HepG2 (cell line): ENCODE data around the gene SLC4A11. TPM values are rescaled to one million over a fixed set of nuclear protein-coding genes. Genes with fewer than 3 reads are reported as not detected.

Experiments
- ATRX ChIP-seq: sonication (generic); formaldehyde crosslinking; IDR thresholded peaks from 2 replicates; pipeline ENCODE4 v1.4.0; 2020; ENCODE audit warnings: missing genetic modification reagents, borderline replicate concordance
- BRCA1 ChIP-seq: sonication (generic); formaldehyde crosslinking; IDR thresholded peaks from 2 replicates; pipeline ENCODE4 v1.4.0; 2020; ENCODE audit warnings: missing genetic modification reagents
- CBX1 ChIP-seq: IDR thresholded peaks from one replicate; pipeline ENCODE4 v1.6.1; 2016; ENCODE audit warnings: antibody characterized with exemption, low read depth
- ELF1 ChIP-seq: sonication (generic); formaldehyde crosslinking; IDR thresholded peaks from 2 replicates; pipeline ENCODE4 v1.4.0; 2020; ENCODE audit warnings: missing genetic modification reagents
- ERF ChIP-seq: IDR thresholded peaks from 2 replicates; pipeline ENCODE4 v1.6.1; 2018; ENCODE audit warnings: missing biosample characterization, missing genetic modification reagents
- HDAC2 ChIP-seq: sonication (generic); formaldehyde crosslinking; IDR thresholded peaks from 2 replicates; pipeline ENCODE4 v1.4.0; 2020; ENCODE audit warnings: missing genetic modification reagents
- MAFK ChIP-seq, 2 experiments: IDR thresholded peaks in 1 of 2; conservative IDR thresholded peaks in 1 of 2; 2 replicates each; pipeline ENCODE4 v1.6.1; 2011; ENCODE audit warnings: improper control_type of control experiment in 2 of 2, low read length in 2 of 2
- MXD4 ChIP-seq: IDR thresholded peaks from 2 replicates; pipeline ENCODE4 v1.6.1; 2016; ENCODE audit warnings: mild to moderate bottlenecking, missing biosample characterization, missing genetic modification reagents
- NR1H2 ChIP-seq: sonication (generic); formaldehyde crosslinking; IDR thresholded peaks from 2 replicates; pipeline ENCODE4 v1.8.1; 2022; ENCODE audit warnings: low read depth, missing genetic modification reagents, borderline replicate concordance
- TP53 ChIP-seq: sonication (generic); formaldehyde crosslinking; conservative IDR thresholded peaks from 2 replicates; pipeline ENCODE4 v1.4.0; 2020; ENCODE audit warnings: missing genetic modification reagents
- YEATS2 ChIP-seq: sonication (generic); formaldehyde crosslinking; IDR thresholded peaks from 2 replicates; pipeline ENCODE4 v1.4.0; 2020; ENCODE audit warnings: missing genetic modification reagents, borderline replicate concordance
- ZNF124 ChIP-seq: sonication (generic); formaldehyde crosslinking; IDR thresholded peaks from 2 replicates; pipeline ENCODE4 v1.4.0; 2020; ENCODE audit warnings: missing genetic modification reagents
- ZNF350 ChIP-seq: sonication (generic); formaldehyde crosslinking; IDR thresholded peaks from 2 replicates; pipeline ENCODE4 v1.4.0; 2020; ENCODE audit warnings: mild to moderate bottlenecking, low read depth, missing genetic modification reagents, borderline replicate concordance
- ZNF460 ChIP-seq: sonication (generic); formaldehyde crosslinking; IDR thresholded peaks from 2 replicates; pipeline ENCODE4 v1.5.1; 2020; ENCODE audit warnings: missing genetic modification reagents, mild to moderate bottlenecking, borderline replicate concordance
- ZNF530 ChIP-seq: sonication (generic); formaldehyde crosslinking; IDR thresholded peaks from 2 replicates; pipeline ENCODE4 v1.5.0; 2020; ENCODE audit warnings: low read depth, mild to moderate bottlenecking, missing genetic modification reagents
- ZNF724P ChIP-seq: sonication (generic); formaldehyde crosslinking; IDR thresholded peaks from 2 replicates; pipeline ENCODE4 v1.8.0; 2022; ENCODE audit warnings: missing genetic modification reagents, borderline replicate concordance
- ZNF841 ChIP-seq: sonication (generic); formaldehyde crosslinking; IDR thresholded peaks from 2 replicates; pipeline ENCODE4 v1.8.1; 2023; ENCODE audit warnings: missing genetic modification reagents, borderline replicate concordance
- polyA plus RNA-seq, 8 experiments: library from polyadenylated mRNA; depleted of rRNA in 3 of 8; stranded (reverse) in 7 of 8; unstranded in 1 of 8; fragments of >200 nt; fragmentation: Illumina TruSeq in 4 of 8; extraction: Trizol in 4 of 8; gene quantifications; 2 replicates each; pipeline versions ENCODE4 v1.2.1 to v1.2.3, GENCODE V29; 2011 to 2016; ENCODE audit warnings: low read depth in 4 of 8, missing spikeins in 1 of 8, mixed read lengths in 1 of 8; ENCODE audit not compliant: insufficient read depth in 1 of 8
- total RNA-seq, 5 experiments: library from RNA; depleted of rRNA; stranded (reverse); fragments of >200 nt; fragmentation: Illumina TruSeq; extraction: Trizol; gene quantifications; 2 replicates each; pipeline ENCODE4 v1.2.3, GENCODE V29; 2016; ENCODE audit warnings: low read depth in 1 of 5
- TF ChIP-seq, protein P1 (sequence below): sonication (generic); formaldehyde crosslinking; IDR thresholded peaks from 2 replicates; pipeline ENCODE4 v1.4.0; 2020; ENCODE audit warnings: missing genetic modification reagents
- TF ChIP-seq, protein P2 (sequence below): sonication (generic); formaldehyde crosslinking; IDR thresholded peaks from 2 replicates; pipeline ENCODE4 v1.4.0; 2020; ENCODE audit warnings: missing genetic modification reagents
- TF ChIP-seq, protein P3 (sequence below): sonication (generic); formaldehyde crosslinking; IDR thresholded peaks from 2 replicates; pipeline ENCODE4 v1.8.0; 2022; ENCODE audit warnings: missing genetic modification reagents, mild to moderate bottlenecking, inconsistent platforms, borderline replicate concordance
- TF ChIP-seq, protein P4 (sequence below): sonication (generic); formaldehyde crosslinking; IDR thresholded peaks from 2 replicates; pipeline ENCODE4 v1.4.0; 2020; ENCODE audit warnings: missing genetic modification reagents
- TF ChIP-seq, protein P5 (sequence below): sonication (generic); formaldehyde crosslinking; IDR thresholded peaks from 2 replicates; pipeline ENCODE4 v1.8.1; 2023; ENCODE audit warnings: missing genetic modification reagents, inconsistent platforms, borderline replicate concordance

The SLC4A11 gene
- total and polyA plus RNA-seq, 2 of the 13 experiments (the other 11 are each of a cell fraction or from before 2014, with no cell fraction given), result 3.9 to 27.0 TPM

DNA sequence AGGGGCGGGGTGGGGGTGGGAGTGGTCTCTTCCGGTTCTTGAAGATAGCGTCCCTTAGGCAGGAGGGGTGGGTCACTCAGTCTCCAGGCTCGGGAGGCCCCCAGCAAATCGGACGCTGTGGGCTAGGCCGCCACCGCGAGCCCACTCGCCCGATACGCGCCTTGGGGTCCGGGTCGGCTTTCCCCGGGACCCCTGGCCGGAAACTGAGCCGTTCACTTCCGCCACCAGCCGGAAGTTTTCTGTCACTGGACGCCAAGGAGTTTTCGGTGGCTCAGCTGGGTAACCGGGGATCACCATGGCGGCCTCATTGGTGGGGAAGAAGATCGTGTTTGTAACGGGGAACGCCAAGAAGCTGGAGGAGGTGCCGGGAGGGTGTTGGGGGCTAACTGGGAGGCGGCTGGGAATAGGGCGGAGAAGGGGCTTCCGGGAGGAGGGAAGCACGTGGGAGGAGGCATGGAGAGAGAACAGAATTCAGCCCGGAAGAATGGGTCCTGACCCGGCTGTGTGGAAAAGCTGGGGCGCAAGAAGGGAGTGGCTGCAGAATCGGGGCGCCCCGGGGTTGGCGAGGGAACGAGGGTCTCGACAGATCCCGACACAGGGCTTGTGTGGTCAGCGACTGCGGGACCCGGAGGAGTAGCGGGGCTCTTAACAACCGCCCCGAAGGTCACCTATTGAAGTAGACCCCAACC, 29.6 kb downstream of the SLC4A11 start, which contains the start of gene ITPA (continued):
- TF ChIP-seq MAFK (conservative IDR thresholded peaks at IDR 0.05 in 1 of 2, IDR thresholded peaks at IDR 0.05 in 1 of 2; ENCODE audit: low read length in 2 of 2), result no peak
- TF ChIP-seq, protein P1, sequence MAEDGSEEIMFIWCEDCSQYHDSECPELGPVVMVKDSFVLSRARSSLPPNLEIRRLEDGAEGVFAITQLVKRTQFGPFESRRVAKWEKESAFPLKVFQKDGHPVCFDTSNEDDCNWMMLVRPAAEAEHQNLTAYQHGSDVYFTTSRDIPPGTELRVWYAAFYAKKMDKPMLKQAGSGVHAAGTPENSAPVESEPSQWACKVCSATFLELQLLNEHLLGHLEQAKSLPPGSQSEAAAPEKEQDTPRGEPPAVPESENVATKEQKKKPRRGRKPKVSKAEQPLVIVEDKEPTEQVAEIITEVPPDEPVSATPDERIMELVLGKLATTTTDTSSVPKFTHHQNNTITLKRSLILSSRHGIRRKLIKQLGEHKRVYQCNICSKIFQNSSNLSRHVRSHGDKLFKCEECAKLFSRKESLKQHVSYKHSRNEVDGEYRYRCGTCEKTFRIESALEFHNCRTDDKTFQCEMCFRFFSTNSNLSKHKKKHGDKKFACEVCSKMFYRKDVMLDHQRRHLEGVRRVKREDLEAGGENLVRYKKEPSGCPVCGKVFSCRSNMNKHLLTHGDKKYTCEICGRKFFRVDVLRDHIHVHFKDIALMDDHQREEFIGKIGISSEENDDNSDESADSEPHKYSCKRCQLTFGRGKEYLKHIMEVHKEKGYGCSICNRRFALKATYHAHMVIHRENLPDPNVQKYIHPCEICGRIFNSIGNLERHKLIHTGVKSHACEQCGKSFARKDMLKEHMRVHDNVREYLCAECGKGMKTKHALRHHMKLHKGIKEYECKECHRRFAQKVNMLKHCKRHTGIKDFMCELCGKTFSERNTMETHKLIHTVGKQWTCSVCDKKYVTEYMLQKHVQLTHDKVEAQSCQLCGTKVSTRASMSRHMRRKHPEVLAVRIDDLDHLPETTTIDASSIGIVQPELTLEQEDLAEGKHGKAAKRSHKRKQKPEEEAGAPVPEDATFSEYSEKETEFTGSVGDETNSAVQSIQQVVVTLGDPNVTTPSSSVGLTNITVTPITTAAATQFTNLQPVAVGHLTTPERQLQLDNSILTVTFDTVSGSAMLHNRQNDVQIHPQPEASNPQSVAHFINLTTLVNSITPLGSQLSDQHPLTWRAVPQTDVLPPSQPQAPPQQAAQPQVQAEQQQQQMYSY (CRISPR knock-in tag), result peak; percentile 81
- peak; percentile 70 for TF ChIP-seq HDAC2 (CRISPR knock-in tag)
- TF ChIP-seq CBX1, result peak; percentile 88
- no peak for TF ChIP-seq ZNF460 (CRISPR knock-in tag)
- peak; percentile 91 for TF ChIP-seq ELF1 (CRISPR knock-in tag)
- TF ChIP-seq ZNF530 (CRISPR knock-in tag), result peak; percentile 74
- no peak for TF ChIP-seq ZNF841 (CRISPR knock-in tag)
- TF ChIP-seq ERF, result peak; percentile 83
- TF ChIP-seq ZNF124 (CRISPR knock-in tag), result no peak; the same call in 1 of the 2 replicates
- TF ChIP-seq ZNF350 (CRISPR knock-in tag), result peak; percentile 93; the same call in 1 of the 2 replicates
- no peak for TF ChIP-seq BRCA1 (CRISPR knock-in tag)
- TF ChIP-seq NR1H2, result peak; percentile 26; the same call in 1 of the 2 replicates
- TF ChIP-seq, protein P2, sequence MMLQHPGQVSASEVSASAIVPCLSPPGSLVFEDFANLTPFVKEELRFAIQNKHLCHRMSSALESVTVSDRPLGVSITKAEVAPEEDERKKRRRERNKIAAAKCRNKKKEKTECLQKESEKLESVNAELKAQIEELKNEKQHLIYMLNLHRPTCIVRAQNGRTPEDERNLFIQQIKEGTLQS (CRISPR knock-in tag), result peak; percentile 36; the same call in 1 of the 2 replicates
- TF ChIP-seq YEATS2, result peak; percentile 90
- TF ChIP-seq ATRX (CRISPR knock-in tag), result no peak
- no peak; the same call in 1 of the 2 replicates for TF ChIP-seq ZNF724P (CRISPR knock-in tag)
- TF ChIP-seq, protein P3, sequence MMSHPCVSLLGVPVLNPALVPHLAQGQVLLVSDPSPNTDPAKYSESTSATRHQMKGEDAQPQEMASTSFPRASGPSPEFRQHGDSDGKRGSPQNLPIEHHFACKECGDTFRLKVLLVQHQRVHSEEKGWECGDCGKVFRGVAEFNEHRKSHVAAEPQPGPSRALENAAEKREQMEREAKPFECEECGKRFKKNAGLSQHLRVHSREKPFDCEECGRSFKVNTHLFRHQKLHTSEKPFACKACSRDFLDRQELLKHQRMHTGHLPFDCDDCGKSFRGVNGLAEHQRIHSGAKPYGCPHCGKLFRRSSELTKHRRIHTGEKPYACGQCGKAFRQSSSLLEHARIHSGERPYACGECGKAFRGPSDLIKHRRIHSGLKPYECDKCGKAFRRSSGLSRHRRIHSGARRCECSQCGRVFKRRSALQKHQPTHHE (CRISPR knock-in tag), result peak; percentile 29; the same call in 1 of the 2 replicates
- peak; percentile 98 for TF ChIP-seq MXD4 (CRISPR knock-in tag)
- TF ChIP-seq, protein P4, sequence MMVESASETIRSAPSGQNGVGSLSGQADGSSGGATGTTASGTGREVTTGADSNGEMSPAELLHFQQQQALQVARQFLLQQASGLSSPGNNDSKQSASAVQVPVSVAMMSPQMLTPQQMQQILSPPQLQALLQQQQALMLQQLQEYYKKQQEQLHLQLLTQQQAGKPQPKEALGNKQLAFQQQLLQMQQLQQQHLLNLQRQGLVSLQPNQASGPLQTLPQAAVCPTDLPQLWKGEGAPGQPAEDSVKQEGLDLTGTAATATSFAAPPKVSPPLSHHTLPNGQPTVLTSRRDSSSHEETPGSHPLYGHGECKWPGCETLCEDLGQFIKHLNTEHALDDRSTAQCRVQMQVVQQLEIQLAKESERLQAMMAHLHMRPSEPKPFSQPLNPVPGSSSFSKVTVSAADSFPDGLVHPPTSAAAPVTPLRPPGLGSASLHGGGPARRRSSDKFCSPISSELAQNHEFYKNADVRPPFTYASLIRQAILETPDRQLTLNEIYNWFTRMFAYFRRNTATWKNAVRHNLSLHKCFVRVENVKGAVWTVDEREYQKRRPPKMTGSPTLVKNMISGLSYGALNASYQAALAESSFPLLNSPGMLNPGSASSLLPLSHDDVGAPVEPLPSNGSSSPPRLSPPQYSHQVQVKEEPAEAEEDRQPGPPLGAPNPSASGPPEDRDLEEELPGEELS (CRISPR knock-in tag), result peak; percentile 64
- no peak for TF ChIP-seq TP53 (CRISPR knock-in tag)
- TF ChIP-seq, protein P5, sequence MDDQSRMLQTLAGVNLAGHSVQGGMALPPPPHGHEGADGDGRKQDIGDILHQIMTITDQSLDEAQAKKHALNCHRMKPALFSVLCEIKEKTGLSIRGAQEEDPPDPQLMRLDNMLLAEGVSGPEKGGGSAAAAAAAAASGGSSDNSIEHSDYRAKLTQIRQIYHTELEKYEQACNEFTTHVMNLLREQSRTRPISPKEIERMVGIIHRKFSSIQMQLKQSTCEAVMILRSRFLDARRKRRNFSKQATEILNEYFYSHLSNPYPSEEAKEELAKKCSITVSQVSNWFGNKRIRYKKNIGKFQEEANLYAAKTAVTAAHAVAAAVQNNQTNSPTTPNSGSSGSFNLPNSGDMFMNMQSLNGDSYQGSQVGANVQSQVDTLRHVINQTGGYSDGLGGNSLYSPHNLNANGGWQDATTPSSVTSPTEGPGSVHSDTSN (CRISPR knock-in tag), result no peak
